OCI-LY7 (cell line): Measurements from ENCODE around the gene WAS.

ENCODE experiments used
- EZH2phosphoT487 ChIP-seq: fragments of 200-600 bp; sonication (generic); IDR thresholded peaks from 2 replicates; pipeline ENCODE4 v1.6.1; 2018; ENCODE audit warnings: low read depth, borderline replicate concordance, mild to moderate bottlenecking, mixed run types, antibody characterized with exemption, low read length, moderate library complexity, mixed read lengths
- TF ChIP-seq, protein P1 (sequence below): fragments of 200-600 bp; sonication (generic); conservative IDR thresholded peaks from 2 replicates; pipeline ENCODE4 v1.5.1; 2014; ENCODE audit warnings: mild to moderate bottlenecking, antibody characterized with exemption, low read length, moderate library complexity, mixed read lengths

- TF ChIP-seq, protein P1, sequence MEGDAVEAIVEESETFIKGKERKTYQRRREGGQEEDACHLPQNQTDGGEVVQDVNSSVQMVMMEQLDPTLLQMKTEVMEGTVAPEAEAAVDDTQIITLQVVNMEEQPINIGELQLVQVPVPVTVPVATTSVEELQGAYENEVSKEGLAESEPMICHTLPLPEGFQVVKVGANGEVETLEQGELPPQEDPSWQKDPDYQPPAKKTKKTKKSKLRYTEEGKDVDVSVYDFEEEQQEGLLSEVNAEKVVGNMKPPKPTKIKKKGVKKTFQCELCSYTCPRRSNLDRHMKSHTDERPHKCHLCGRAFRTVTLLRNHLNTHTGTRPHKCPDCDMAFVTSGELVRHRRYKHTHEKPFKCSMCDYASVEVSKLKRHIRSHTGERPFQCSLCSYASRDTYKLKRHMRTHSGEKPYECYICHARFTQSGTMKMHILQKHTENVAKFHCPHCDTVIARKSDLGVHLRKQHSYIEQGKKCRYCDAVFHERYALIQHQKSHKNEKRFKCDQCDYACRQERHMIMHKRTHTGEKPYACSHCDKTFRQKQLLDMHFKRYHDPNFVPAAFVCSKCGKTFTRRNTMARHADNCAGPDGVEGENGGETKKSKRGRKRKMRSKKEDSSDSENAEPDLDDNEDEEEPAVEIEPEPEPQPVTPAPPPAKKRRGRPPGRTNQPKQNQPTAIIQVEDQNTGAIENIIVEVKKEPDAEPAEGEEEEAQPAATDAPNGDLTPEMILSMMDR = no peak
- no peak for TF ChIP-seq EZH2phosphoT487
These were observed 5.8 kb downstream of the WAS start for GRCh38 chrX:48689208-48689920.
